NCI-H2029 treated with DMSO at 0.1 percent for 48 hours (cell line): ENCODE measurements around the gene NHEJ1.

Source experiments
- DNase-seq: peaks from one replicate; lab custom pipeline; 2025; lab: John Stamatoyannopoulos, UW

The NHEJ1 gene

DNA sequence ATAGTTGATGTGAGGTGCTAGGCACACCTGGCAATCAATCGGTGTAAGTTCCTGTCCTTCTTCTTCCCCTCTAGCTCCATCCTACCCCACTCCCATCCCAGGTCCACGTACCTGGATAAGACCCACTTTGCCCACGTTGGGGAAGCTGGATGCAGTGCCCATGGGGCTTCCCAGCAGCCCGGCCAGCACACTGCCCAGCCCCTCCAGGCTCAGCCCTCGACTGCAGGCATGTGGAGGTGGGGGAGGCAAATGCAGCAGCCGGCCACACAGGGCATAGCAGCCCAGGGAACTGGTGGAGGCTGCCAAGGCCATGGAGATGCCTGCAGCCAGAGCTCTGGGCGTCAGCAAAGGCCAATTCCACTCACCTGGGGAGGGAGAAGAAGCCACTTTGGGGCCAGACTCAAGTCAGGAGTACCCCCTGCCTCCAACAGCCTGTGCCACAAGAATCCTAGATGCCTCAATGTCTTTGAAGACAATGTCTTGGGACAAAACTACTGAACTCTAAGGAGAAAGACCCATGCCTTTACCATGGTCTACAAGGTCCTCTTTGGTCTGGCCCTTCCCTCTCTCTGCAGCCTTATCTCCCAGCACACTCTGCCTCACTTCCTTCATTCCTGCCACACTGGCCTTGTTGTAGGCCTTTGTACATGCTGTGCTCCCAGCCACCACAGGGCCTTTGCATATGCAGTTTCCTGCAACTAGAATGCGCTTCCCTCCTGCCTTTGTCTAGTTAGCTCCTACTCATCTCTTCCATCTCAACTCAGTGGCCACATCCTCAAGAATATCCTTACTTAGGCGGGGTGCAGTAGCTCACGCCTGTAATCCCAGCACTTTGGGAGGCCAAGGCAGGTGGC, 4.7 kb upstream of the NHEJ1 start:
- DNase-seq, result no peak

DNA sequence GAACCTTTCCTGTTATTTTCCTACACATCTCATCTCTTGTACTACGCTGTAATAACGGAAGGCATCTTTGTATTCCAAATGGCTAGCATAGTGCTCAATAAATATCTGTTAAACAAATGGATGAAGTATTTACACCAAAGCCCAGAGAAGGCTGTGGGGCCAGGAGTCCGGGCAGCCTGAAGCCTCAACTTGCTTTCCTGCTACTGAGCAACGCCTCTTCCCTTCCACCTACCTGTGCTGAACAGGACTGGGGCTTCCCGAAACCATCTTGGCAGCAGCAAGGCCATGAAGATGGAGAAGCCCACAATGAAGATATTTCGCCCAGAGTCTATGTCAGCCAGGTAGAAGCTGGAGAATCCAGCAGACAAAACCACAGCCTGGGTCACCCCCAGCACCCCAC, 2.5 kb upstream of the NHEJ1 start:
- DNase-seq, result no peak

DNA sequence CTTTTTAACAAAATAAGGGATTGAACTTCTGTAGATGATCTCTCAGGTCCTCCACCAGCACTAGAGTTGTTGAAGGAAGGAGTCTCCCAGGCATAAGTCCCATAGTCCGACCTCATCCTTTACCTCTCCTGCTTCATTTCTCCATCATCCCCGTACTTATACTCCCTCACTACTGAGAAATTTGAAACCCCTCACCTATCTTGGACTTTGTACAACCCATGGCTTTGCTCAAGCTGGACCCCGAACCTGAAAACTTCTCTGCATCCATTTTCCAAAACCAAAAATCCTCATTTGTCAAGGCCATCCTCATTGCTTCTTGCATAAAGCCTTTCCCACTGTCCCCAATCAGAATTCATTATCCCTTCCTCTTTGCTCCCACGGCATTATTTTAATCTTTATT, 482 bp upstream of the NHEJ1 start:
- no peak for DNase-seq

DNA sequence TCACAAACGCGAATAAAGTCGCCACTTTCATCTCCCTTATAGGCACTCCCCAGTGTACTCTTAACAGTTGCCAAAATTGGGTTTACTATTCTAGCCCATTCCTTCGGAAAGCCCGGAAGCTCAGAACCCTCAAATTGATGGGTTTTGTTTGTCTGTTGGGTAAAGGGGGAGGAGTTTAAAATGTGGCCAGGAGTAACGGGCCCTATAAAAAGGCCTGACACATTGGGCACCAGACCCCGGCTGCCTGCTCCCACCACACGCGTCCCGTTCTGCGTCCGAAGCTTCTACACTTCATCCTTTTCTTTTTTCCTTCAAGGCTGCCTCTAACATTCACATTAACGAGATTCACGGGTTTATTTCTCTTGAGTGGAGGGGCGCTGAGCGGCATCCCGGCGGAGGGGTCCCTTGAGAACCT, 837 bp downstream of the NHEJ1 start:
- DNase-seq, result no peak

DNA sequence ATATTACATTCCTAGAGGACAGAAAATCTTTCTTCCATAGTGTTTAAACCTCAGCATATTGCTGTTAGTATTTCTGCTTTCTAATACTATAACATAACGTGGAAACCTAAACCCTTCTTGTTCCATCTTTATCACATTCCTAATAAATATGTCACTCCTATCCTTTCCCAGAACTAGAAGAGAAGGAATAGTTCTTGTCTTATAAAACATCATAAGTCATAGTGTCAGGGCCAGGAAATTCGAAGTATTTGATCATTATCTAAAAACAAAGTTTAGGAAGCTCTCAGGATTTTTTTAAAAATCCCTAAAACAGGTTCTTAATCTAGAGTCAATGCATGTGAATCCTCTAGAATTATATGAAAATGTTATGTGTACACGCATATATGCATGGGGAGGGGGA, 2.0 kb downstream of the NHEJ1 start:
- DNase-seq, result no peak

DNA sequence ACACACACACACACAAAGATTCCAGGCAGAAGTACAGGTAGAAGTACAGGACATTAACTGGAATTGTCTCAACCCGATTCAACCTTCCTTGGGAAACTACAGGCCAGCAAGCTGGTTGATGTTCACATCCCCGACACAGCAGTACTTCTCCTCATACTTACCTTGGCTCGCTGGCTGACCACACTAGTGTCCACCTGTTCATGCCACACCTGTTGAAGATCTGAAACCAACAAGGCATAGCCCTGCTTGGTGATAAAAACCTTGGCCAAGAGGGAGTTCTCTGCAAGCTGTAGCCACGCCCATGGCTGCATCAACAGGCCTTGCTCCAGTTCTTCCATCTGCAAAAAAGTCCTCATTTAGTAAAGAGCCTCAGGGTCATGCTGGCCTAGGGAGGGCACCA, 2.6 kb downstream of the NHEJ1 start:
- DNase-seq, result no peak

DNA sequence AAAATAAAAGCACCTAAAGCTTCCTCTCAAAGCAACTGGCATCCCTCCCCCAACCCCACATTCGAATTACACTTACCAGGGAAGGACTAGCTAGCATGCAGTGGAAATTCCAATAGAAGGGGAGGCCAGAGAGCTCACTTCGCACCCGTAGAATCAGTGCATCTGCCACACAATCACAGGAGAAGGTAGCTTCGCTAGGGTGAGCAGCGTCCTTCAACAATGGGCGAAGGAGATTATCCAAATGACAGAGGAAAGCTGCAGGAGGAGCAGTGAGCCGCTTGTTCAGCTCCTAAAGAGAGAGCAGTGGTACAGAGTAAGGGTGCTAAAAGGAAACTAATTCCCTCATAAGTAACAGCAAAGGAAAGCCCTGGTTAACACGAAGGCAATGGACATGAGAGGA, 3.2 kb downstream of the NHEJ1 start:
- DNase-seq, result no peak

DNA sequence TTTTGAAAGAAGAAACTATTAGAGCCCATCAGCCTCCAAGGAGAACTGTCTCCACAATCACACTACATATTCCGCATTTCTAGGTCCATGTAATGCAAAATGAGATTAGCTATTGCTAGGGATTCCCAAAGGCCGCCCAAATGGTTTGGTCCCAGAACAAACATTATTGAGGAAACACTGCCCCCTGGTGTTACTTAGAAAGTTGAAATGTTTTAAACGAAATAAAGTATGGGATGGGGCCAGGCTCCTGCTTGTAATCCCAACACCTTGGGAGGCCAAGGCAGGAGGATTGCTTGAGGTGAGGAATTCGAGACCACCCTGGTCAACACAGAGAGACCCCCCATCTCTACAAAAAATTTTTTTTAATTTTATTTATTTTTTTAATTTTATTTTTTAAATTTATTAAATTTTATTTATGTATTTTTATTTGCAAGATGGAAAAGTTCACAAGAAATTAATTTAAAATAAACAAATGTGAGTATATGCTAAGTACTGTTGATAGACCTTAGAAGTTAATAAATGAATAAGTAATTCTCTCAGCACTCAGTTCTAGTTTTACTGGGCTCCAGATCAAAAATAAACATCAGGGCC, 5.5 kb downstream of the NHEJ1 start:
- peak; percentile 87 for DNase-seq

DNA sequence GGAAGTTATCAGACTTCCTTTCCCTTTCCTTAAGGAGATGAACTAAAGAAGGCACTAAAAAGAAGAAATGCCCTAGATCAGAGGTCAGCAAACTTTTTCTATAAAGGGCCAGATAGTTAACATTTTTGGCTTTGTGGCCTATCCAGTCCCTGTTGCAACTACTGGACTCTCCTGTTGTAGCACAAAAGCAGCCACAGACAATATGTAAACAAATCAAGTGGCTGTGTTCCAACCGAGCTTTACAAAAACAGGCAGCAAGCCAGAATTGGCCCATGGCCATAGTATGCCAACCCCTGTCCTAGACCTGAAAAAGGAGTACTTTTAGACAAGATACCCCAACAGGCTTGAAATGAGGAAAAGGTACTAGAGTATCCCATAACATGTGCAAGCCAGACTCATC, 10.9 kb downstream of the NHEJ1 start:
- peak; percentile 49 for DNase-seq

DNA sequence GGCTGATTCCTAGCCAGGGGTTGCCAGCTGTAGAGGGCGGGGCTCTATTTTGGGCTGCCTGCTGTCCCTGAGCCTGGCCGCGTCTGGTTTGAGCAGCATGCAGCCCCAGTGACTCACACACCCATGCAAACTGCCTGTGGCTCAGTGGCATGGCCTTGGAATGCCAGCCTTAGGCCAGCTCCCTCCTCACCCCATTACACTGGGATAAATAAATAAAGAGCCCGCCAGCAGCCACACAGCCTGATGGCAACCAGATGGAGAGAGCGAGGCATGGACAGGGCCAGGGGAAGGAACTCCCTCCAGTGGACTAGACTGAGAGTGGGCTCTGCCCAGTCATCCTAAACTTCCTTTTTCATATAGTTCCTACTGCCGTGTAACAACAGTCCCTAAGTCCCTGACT, 18.3 kb downstream of the NHEJ1 start:
- no peak for DNase-seq

DNA sequence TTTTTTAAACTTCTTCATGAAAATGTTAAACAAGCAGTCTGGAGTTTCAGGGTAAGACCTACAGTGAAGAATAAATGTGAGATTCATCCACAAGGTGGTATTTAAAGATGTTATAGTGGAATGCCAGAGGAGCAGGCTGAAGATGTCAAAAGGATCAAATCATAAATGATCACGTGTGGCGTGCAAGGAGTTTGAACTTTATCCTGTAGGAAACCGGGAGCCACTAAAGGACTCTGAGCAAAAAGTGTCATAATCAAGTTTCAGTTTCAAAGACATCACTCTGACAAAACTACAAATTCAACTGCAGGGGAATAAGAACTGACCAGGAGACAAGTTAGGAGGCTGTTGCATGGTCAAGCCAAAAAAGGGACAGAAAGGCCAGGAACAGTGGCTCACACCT, 19.9 kb downstream of the NHEJ1 start:
- DNase-seq, result no peak

DNA sequence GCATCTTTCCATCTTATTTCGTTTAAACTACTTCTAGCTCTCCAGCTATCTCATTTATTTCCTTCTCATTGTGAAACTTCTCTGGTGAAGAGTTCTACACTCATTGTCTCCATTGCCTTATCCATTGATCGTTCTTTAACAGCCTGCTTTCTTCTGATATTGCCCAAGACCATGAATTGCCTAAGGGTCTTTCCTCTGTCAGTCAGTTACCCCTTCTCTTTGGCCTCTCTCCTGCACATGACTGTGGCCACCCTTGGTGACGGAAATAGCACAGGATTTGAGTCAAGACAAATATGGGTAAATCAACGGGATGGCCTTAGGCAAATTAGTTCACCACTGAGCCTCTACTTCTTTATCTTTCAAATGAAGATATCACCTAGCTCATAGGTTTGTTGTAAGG, 26.6 kb downstream of the NHEJ1 start:
- no peak for DNase-seq

DNA sequence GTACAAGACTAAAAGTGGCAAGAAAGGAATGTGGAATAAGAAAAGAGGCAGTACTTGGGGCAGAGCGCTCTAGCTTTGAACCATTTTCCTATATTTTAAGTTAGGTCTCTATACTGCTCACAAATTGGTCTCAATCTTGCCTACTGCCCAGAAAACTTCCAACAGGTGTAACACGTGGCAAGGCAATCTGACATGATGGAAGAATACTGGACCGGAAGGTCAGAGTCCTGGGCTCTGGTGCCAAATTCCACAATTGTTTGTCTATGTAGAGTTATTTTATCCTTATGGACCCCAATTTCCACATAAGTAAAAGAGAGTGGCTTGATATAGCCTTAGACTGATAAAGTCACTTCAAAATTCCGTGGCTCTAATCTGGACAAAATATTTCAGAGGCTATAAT, 28.9 kb downstream of the NHEJ1 start:
- no peak for DNase-seq

DNA sequence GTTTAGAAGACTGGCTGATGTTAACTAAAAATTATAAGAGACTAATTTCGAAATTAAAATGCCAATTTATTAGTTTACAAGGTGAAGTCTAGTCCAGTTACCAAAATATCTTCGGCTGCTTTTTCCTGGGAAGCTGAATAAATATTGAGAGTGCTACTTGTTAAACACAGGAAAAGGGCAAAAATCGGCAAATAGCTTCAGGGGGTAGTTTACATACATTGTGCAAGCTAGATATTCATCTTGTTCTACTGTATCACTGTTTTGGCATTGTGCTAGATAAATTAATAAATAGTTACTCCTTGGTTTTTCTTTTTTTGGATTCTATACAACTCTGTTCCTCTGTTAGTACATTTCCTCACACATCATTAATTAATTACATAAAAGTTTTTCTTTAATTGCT, 29.3 kb downstream of the NHEJ1 start:
- no peak for DNase-seq

DNA sequence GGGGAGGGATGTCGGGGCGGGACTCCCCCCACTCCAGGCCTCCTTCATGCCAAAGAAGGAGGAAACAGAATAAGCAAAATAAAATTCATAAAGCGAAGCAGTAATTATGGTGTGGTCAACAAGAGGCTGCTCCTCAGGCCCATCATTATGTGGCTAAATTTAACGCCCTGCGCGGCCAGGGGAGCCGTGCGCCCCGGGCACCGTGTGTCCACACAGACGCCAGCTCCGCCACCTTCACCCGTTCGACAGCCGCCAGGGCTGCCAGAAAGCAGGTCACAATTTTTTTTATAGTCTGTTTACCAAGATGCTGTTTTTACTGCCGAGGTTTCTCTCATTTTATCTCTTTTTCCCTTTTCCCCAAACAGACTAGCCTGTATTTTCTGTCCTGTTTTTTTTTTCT, 31.0 kb downstream of the NHEJ1 start:
- DNase-seq, result no peak

DNA sequence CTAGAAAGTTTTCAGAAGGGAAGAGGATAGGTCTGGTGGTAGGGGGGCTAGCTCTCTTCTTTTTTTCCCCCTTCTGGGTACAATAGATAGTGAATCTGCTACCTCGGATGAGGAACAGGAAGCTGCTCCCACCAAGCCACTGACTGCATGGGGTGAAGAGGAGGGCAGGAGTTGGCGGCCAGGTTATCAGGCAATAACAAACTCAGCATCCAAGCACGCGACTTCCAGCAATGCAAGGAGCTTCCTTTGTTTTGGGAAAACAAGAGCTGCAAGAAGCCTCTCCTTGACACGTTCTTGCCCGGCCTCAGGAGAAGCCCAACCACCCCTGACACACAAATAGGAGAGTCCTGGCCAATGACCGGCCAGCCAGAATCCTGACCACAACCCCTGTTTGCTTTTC, 32.2 kb downstream of the NHEJ1 start:
- DNase-seq, result no peak

DNA sequence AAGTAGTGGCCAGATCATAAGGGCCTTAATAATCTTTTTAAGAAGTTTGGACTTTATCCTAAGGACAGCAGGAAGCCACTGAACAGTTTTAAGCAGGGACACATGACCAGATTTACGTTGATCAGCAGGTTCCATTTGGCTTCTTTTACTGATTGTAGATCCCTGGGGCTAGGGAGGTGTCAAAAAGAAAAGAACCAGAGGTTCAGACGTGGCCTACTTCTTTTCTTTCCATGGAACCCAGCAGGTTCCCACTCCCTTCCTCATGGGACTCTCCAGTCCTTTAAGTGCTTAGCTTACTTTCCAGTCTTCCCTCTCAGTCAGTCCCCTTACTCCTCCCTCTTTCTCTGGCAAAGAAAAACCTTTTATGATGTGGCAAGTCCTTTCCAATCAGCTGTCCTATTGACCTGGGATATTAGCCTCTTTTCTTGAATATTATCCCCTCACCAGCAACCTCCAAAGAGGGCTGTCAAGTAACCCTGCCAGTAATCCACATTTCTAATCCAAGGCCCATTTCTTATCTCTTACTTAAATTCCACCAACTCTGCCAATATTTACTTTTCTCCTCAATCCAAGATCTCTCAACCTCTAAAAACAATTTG, 33.5 kb downstream of the NHEJ1 start:
- no peak for DNase-seq

DNA sequence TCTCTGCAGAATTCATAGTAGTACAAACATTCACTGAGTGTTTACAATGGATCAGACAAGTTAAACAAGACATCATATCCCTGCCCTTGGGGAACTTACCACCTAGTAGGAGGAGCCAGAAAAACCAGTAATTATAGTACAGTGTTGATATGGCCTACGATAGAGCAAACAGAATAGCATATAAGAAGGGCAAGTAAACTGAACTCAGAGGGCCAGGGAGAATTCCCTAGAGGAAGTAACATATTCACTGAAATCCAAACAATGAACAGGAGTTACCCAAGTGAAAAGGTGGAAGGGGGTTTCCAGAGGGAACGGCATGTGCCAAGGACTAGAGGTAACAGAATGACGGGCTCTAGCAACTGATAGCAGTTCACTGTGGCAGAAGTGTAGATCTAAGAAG, 34.1 kb downstream of the NHEJ1 start:
- peak; percentile 21 for DNase-seq

DNA sequence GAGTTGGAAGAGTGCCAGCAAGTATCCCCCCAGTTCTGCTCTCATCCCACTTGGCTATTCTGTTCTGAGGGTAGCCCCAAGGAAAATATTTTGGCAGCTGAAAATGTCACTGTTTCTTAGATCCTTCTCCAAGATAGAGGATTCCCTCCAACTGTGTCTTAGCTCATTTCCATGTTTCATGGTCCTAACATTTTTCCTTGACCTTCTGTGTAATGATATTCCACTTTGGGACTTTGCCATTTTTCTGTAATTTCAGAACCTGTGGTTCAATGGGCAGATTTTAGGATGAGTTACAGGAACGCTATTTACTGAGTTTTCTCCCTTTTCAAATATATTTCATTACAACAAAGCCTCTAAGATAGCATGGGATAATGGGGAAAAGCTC, 34.7 kb downstream of the NHEJ1 start:
- DNase-seq, result no peak

DNA sequence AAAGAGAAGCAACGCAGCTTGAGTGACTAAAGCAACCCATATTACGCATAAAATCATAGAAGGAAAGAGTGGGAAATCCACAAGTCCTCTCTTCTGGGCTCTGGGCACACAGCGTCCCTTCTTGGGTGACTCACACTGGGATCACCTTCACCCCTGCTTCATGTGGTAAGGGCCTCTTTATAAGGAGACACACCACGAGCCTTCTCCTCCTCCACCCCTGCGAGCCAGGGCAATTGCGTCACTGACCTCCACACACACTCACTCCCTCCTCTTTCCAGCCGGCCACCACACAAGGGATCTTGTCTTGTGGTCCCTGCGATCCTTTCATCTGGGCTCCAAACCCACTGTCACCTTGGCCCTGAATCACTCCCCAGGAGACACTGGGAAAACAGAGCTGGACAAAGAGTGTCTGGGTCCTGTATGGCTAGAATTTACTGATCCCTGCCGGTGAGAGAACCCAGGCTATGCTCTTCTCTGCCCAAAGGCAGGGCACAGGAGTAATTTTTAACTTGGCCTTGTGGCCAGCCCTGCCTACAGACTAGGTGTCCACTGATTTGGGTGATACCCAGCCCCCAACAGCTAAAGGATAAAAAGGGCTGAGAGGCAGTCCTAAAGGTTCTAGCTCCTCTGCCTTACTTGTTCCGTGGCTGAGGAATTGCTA, 35.3 kb downstream of the NHEJ1 start:
- DNase-seq, result no peak

DNA sequence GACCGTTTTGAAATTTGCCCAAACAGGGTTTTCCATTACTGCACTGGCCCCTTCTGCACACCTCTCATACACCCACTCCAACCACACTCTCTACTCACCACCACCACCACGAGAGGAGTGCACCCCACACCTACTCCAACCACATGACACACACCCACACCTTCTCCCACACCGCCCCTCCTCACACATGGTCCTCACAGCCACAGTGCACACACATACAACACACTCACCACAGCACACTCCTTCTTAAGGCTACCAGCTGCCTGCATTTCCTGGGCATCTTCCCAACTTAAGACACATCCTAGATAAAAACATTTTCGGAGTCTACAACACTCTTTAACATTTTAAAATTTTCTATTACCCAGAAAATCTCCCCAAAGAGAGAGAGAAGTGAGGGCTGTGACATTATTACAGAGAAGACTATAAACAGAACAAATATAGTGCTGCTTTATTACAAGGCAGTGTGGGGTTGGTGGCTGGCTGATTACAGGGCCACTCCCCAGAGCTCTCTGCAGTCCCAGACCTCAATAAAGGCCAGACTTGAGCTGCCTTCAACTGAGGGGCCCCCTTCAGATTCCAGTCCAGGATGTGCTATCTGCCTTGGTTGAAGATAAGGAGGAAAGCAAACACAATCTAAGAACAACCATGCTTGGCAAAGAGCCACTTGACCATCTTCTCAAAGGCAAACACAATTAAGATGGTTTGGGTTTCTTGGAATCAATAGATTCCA, 36.1 kb downstream of the NHEJ1 start:
- DNase-seq, result no peak

DNA sequence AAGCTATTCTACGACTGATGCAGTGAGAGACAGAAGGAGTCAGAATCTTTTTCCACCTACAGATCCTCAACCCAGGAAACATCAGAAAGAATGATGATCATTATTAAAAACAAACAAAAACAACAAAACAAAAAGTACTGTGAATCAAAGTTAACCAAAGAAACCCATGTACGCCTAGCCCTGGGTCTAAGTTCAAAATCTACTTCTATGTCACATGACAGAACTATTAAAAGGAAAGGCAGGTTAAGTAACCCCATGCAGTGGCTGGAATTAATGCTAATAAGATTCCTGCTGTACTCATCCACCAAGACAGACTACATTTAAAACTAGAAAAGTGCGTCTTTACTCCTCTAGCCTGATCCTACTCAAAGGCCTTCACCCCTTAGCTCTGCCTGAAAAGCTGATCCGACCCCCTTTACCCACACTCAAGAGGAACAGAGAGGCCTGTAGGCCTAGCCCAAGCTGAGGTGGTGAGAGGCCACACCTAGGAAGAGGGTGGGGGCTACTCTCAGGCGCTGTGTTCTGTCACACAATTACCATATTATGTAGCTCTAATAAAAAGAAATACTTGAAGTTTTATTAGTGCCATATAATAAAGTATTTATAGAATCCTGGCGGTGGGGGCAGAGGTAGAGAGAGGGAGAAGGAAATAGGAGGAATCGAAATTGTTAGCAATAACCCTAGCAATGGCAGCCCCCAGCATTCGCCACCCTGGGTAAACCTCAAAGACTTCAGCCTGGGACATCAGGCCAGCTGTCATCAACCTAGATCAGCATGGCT, 37.1 kb downstream of the NHEJ1 start:
- DNase-seq, result no peak
